ENCODE results near the gene ITK.
A peak's percentile ranks its signal among the peaks of the same experiment; 100 is the strongest.

ITK gene

DNA sequence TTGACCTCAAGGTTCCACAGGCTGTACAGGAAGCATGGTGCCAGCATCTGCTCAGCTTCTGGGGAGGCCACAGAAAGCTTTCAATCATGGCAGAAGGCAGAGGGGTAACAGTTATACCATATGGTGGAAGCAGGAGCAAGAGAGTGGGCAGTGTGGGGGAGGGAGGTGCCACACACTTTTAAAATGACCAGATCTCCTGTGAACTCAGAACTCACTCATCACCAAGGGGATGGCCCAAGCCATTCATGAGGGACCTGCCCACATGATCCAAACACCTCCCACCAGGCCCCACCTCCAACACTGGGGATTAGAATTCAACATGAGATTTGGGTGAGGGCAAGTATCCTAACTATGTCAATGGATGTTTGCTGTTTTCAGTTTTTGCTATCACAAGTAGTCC lies 101.5 kb downstream of the ITK start:
- DNase-seq (ENCODE audit: low spot score), result no peak

DNA sequence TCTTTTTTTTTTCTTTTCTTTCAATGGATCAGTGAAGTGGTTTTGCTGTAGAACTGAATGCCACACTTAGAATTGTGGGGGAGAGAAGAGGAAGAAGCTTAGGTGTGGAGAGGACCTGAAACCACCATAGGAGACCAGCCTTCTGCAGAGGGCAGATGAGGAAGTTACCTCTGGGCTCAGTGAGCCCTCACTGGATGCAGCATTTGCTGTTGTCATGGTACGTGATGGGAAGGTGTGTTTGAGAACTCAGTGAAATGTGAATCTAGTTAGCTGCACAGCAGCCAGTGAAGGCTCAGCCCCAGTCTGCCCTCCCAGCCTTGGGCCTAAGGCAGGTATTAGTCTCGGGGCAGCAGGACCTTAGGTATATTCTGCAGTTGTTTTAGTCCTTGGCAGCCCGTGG lies 102.8 kb downstream of the ITK start:
- peak; percentile 35 for DNase-seq (ENCODE audit: low spot score)

DNA sequence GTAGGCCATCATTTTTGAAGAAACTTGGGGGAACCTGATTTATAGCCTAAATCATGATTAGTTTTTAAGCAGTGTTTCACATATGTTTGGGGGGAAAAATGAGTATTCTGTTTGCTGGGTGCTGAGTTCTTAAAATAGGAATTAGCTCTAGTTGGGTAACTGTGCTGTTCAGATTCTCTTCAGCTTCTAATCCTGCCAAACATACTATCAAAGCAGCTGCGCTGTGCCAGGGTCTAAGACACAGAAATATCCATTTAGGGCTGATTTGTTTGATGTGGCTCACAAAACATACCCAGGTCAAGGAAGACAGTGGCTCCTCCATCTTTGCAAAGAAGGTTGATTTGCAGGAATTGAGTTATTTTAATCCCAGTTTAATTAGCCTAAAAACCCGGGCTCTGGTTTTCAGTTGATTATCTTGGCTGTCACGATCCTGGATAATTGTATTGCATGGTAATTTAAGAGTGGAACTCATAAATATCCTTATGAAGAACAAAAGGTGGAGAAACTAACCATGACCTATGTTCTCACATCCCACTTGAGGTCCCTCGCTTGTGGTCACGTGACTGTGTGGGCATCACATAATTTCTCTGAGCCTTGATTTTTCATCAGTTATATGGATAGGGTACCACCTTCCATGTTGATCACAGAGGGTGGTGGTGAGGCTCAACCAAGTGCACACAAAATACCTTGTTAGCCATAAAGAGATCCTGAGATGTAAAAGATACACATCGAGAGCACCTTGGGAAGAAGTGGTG lies 104.0 kb downstream of the ITK start:
- DNase-seq (ENCODE audit: low spot score), result no peak

DNA sequence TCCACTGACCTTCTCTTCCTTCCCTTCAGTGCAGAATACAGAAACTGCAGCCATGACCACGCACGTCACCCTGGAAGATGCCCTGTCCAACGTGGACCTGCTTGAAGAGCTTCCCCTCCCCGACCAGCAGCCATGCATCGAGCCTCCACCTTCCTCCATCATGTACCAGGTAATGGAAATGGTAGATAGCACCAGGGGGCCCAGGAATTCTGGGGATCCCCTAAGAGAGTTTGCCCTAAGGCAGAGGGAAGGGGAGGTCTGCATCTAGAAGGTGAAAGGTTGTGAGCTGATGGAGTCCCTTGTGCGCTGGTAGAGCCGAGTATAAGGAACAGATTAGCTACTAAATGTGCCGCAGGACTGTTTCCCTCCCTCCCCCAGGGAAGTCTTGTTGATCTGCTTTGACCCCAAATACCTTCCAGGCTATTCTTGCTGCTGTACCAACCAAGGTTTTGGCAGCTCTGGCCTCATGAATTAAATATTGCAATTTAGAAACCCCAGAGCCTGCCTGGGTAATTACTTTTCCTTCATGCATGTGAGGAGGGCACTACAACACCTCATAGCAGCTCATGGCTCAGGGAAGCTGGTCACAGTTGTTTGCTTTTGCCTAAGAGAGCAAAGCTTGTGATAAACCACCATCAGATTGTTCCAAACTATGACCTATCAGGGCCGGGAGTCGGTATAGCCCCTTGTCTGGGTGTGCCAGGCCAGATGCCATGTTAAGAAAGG lies 104.8 kb downstream of the ITK start:
- no peak for DNase-seq (ENCODE audit: low spot score)

DNA sequence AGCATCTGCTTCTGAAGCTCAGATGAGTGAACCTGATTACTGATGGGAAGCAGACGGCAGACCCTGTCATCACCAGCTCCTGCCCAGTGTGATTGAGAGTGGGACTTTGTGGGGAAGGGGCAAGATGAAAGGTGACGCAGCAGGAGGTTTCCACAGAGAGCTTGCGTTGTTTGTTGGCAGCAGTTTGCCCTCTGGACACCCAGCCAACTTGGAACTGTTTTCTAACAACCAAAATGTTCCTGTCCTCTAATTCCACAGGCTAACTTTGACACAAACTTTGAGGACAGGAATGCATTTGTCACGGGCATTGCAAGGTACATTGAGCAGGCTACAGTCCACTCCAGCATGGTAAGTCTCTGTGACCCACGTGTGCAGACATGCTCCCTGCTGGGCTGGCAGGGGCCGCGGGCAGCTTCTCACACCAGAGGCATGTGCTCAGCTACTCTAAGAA lies 106.1 kb downstream of the ITK start:
- no peak for DNase-seq (ENCODE audit: low spot score)

DNA sequence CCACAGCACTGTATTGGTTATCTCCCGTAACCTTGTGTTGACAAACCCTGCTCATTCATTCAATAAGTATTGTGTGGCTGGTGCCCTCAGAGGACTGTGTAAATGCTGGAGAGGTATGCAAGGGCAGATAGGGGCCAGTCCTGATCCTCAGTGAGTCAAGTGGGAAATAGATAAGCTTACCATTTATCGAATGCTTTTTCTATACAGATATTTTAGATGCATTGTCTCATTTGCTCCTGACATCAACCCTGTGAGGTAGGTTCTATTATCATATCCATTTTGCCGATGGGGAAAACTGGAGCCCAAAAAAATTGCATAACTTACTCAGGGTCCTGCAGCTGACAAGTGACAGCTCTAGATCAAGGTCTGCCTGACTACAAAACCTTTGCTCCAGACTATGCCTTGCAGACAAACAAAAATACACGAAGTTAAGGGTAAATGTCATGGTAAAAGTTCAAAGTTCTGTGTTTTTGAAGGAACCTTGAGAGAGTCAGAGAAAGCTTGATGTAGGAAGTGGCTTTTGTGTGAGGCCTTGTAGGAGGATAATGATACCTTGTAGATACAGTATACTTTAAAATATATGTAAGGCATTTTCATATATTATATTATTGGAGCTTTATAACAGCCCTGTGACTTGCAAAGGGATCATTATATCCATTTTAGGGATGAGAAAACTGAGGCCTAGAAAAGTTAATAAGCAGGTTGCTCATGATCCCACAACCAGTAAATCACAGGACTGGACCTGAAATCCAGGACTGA lies 107.9 kb downstream of the ITK start:
- DNase-seq (ENCODE audit: low spot score), result no peak

DNA sequence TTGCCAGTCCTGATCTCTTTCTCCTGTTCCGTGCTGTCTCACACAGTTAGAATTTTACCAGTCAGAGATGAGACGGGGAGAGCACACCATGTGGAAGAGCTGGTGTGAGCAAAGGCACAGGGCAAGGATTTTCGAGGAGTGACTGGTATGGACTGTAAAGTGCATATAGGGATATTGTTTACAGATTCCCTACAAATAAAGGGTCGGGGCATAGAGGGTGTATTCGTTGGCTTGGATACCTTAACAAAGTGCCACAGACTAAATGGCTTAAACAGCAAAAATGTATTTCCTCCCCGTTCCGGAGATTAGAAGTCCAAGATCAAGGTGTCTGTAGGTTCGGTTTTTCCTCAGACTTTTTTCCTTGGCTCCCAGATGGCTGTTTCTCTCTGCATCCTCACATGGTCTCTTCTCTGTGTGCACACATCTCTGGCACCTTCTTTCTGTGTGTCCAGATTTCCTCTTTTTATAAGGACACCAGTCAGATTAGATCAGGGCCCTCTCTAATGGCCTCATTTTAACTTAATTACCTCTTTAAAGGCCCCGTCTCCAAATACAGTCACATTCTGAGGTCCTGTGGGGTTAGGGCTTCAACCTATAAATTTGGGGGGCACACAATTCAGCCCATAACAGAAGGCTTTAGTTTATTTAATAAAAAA lies 108.7 kb downstream of the ITK start:
- DNase-seq (ENCODE audit: low spot score), result no peak

DNA sequence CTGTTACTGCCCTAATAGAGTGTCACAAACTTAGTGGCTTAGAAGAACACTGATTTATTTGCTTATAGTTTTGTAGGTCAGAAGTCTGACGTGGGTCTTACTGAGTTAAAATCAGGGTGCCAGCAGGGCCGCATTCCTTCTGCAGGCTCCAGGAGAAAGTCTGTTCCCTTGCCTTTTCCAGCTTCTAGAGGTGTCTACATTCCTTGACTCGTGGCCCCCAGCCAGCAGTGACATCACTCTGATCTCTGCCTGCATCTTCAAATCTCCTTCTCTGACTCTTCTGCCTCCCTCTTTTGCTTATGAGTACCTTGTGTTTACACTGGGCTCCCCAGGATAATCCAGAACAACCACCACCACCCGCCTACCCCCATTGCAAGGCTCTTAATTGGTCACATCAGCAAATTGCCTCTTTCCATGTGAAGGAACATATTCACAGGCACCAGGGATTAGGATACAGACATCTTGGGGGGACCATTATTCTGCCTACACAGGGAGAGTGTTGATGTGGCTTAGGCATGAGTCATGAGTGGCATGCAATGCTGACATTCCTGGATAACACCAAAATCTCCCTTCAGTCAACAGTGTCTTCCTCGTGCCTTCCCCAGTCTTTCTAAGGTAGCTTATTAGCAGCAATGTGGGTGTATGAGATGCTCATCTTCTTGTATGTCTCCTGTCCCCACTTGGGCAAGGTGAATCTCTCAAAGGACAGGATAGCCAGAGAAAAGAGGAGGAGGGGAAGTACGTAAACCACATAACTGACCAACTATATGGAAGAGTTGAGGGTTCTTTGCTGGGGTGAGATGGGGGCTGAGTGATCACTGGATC lies 109.7 kb downstream of the ITK start:
- no peak for DNase-seq (ENCODE audit: low spot score)

DNA sequence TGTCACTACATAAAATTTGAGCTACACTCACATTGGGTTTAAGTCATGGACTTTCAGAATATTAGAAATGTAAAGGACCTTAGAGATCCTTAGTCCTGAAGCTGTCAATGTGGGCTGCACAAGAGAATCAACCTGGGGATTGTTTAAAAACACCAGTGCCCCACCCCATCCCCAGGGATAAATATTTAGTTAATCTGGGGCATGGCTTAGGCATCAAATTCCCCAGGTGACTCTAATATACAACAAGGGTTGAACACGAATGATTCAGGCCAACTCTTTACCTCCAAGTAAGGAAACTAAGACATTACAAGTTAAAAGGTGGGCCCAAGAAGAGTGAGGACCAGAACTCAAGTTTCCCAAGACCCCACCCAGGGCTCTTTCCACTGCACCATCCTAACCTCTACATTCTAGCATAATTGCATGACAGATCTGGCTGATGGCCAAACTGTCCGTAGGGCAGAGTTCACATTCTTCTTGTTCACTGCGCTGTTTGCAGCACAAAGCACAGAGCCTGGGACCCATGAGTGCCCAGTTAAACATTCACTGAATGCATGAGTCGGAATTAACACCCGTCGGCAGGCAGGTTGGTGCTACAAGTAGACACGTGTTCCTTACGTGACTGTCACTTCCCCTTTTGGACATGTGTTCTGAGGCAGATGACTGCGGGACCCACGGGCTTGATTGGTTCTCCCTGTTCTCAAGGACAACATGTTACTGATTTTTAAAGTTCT lies 110.5 kb downstream of the ITK start:
- DNase-seq (ENCODE audit: low spot score), result no peak

DNA sequence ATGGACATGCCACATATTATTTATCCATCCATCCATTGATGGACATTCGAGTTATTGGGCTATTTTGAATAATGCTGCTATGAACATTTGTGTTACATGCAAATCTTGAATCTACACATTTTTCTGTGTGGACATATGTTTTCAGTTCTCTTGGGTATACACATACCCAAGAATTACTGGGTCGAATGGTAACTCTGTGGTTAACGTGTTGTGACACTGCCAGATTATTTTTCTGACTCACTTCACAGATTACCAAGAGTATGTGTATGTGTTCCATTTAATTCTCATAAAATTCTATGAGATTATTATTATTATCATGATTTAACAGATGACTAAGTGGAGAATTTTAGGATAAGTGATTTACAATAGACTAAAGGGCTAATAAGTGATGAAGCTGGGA lies 112.0 kb downstream of the ITK start:
- DNase-seq (ENCODE audit: low spot score), result peak; percentile 37

DNA sequence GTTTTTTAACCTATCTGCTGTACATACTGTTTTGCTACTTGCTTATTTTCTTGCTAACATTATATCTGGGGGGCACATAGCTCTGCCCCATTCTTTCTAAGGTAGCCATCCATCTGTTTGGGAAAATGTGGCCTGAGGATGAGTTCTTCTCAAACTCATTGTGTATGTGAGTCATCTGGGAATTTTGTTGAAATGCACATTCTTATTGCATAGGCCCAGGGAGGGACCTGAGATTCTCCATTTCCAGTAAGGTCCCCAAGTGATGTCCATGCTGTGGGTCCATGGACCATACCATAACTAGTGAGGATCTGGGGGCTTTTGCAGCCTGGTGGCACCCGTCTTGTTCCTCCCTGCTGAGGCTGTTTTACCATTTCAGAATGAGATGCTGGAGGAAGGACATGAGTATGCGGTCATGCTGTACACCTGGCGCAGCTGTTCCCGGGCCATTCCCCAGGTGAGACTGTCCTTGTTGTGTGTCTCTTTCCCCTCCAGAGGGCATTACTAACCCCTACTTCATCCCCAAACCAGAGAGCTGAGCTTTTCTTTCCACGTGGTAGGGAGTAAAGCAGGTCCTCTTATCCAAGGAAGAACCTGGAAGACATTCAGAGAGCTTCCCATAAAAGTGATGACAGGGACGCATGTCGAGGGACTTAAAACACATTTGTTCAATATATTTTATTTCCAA lies 113.9 kb downstream of the ITK start:
- DNase-seq (ENCODE audit: low spot score), result no peak

DNA sequence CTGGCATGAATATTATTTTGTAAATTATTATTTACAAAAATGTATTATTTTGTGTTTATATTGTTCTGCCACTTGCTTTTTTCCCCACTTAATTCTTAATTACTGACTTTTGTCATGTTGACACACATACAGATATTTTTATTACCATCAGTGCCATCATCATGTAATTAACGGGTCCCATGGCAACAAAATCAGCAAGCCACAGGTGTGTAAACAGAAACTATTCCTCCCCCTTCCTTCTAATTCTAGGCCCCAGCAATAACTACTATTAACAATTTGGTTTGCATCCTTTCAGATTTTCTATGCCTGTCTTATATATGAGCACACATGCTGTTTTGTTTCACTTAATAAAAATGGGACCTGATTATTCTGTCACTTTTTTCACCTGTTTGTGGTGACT lies 114.6 kb downstream of the ITK start:
- no peak for DNase-seq (ENCODE audit: low spot score)

DNA sequence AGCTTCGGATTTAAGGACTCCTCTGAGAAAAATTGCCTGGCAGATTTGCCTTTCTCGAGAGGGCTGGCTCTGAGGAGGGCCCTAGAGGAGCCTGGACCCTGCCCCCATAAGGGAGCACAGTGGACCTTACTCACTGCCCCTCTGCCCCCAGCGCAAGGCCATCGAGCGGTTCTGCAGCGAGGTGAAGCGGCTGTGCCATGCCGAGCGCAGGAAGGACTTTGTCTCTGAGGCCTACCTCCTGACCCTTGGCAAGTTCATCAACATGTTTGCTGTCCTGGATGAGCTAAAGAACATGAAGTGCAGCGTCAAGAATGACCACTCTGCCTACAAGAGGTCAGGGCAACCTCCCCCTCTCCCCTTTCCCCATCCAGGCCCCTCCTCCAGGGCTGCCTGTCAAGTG lies 119.9 kb downstream of the ITK start:
- DNase-seq (ENCODE audit: low spot score), result no peak

DNA sequence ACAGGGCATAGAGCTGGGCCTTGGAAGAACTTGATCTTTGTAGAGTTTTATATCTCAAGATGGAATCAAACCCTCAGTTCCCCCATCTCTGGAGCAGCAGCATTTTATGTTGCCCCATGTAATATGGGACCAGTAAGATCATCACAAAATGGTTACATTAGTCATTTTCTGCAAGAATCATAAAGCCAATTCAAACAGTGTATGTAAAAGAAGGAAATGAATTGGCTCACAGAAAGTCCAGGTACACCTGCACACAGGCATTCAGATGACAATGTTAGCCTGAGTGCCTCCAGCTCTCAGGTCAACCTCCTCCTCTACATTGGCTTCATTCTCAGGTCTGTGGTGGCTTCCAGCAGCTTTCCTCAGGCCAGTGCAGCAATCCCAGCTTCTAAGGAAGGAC lies 120.4 kb downstream of the ITK start:
- no peak for DNase-seq (ENCODE audit: low spot score)

DNA sequence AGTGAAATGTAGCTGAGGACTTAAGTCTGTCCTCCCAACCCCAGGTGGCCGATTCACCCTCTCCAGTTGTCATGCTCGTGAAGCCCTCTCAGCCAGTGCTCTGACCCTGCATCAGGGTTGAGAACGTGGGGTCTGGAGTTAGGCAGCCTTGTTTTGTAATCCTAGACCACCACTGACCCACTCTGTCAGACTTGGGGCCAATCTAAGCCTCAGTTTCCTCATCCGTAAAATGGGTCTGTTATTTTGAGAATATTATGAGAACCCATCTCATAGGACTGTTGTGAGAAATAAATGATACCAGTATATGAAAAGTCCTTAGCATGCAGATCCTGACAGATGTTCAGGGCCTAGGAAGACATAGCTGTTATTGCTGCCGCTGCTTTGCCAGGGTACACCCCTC lies 122.4 kb downstream of the ITK start:
- DNase-seq (ENCODE audit: low spot score), result no peak

DNA sequence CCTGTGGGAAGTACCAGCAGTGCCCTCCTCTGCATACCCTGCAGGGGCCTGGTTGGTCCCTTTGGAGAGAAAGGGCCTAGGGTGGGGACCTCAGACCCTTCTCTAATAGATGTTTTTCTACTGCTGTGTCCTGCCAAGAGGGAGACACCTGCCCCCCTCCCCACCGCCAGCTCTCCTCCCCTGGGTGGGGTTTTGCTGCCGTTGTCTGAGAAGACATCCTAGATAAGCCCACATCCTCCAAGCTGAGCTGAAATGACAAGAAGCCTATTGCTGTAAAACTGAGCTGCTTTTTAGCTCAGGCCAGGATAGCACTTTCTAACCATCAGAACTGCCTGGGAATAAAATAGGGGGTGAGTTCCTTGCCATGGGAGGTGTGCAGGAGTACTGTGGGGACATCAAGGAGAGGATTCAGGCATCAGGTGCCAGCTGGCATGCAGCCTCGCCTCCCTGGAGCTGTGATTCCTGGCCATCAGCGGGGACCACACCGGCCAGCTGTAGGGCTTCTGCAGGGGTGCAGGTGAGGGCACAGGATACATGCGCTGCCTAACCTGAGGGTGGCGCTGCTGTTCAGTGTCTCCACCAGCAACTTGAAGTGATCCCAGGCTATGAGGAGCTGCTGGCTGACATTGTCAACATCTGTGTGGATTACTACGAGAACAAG lies 123.2 kb downstream of the ITK start:
- peak; percentile 46 for DNase-seq (ENCODE audit: low spot score)

Measured in CD4-positive, alpha-beta T cell treated with Interleukin-2 at 100 ng/mL for 4 hours (primary cell).